Astrocyte (in vitro differentiated cells and primary cell): ENCODE measurements around the gene CD300LD. TPM values are rescaled to one million over a fixed set of nuclear protein-coding genes. Genes with fewer than 3 reads are reported as not detected.

ENCODE experiments used
- DNase-seq: peaks from one replicate; pipeline ENCODE4 v3.0.0-alpha.2; 2010; ENCODE audit warnings: low read depth
- FAIRE-seq: peaks from 2 replicates; lab custom pipeline; 2011; peaks lifted over from hg19 to GRCh38; lab: Jason Lieb, UNC
- H2AFZ ChIP-seq: 2 replicates; pipeline ENCODE4 v1.6.0; 2012; ENCODE audit warnings: low read depth, low read length, inconsistent platforms
- H3K27ac ChIP-seq: 2 replicates; pipeline ENCODE4 v1.5.1; 2011; ENCODE audit warnings: low read depth, low read length, inconsistent platforms
- H3K27me3 ChIP-seq: 2 replicates; pipeline ENCODE4 v1.6.0; 2011; ENCODE audit warnings: low read length, inconsistent platforms; ENCODE audit not compliant: insufficient read depth
- H3K36me3 ChIP-seq: 2 replicates; pipeline ENCODE4 v1.5.1; 2011; ENCODE audit warnings: low read length, inconsistent platforms; ENCODE audit not compliant: insufficient read depth
- H3K4me1 ChIP-seq: 2 replicates; pipeline ENCODE4 v1.5.1; 2011; ENCODE audit warnings: low read length, inconsistent platforms; ENCODE audit not compliant: insufficient read depth
- H3K4me2 ChIP-seq: 2 replicates; pipeline ENCODE4 v1.6.0; 2012; ENCODE audit warnings: low read length, inconsistent platforms
- H3K4me3 ChIP-seq: 2 replicates; pipeline ENCODE4 v1.5.1; 2011; ENCODE audit warnings: low read depth, mild to moderate bottlenecking, low read length, inconsistent platforms; ENCODE audit not compliant: insufficient read depth
- H3K79me2 ChIP-seq: 2 replicates; pipeline ENCODE4 v1.6.0; 2012; ENCODE audit warnings: mild to moderate bottlenecking, low read length, inconsistent platforms; ENCODE audit not compliant: insufficient read depth
- H3K9ac ChIP-seq: 2 replicates; pipeline ENCODE4 v1.6.0; 2012; ENCODE audit warnings: mild to moderate bottlenecking, low read length, inconsistent platforms
- H3K9me3 ChIP-seq: 2 replicates; pipeline ENCODE4 v1.5.1; 2012; ENCODE audit warnings: low read depth, mild to moderate bottlenecking, low read length, inconsistent platforms; ENCODE audit not compliant: insufficient read depth
- H4K20me1 ChIP-seq: 2 replicates; pipeline ENCODE4 v1.6.0; 2012; ENCODE audit warnings: low read length, inconsistent platforms; ENCODE audit not compliant: insufficient read depth
- H3K27ac Mint-ChIP-seq: one replicate; pipeline ENCODE4 v1.8.0; 2021; ENCODE audit warnings: mild to moderate bottlenecking, mixed read lengths; ENCODE audit not compliant: unreplicated experiment
- H3K27me3 Mint-ChIP-seq: one replicate; pipeline ENCODE4 v1.8.0; 2021; ENCODE audit warnings: low read depth, mixed read lengths; ENCODE audit not compliant: unreplicated experiment
- H3K36me3 Mint-ChIP-seq: one replicate; pipeline ENCODE4 v1.8.0; 2021; ENCODE audit warnings: low read depth, mixed read lengths; ENCODE audit not compliant: unreplicated experiment
- H3K4me1 Mint-ChIP-seq: one replicate; pipeline ENCODE4 v1.8.0; 2021; ENCODE audit warnings: low read depth, mixed read lengths; ENCODE audit not compliant: unreplicated experiment
- H3K4me3 Mint-ChIP-seq: one replicate; pipeline ENCODE4 v1.8.0; 2021; ENCODE audit warnings: mild to moderate bottlenecking, moderate library complexity, mixed read lengths; ENCODE audit not compliant: unreplicated experiment
- H3K9me3 Mint-ChIP-seq: one replicate; pipeline ENCODE4 v1.8.0; 2021; ENCODE audit warnings: mild to moderate bottlenecking, mixed read lengths; ENCODE audit not compliant: unreplicated experiment
- EZH2 ChIP-seq: IDR thresholded peaks from 2 replicates; pipeline ENCODE4 v1.6.1; 2012; ENCODE audit warnings: mild to moderate bottlenecking, low read length, inconsistent platforms; ENCODE audit not compliant: insufficient read depth
- total RNA-seq: library from RNA; stranded (reverse); gene quantifications from 2 replicates; pipeline ENCODE4 v1.2.1, GENCODE V29; 2021
- TF ChIP-seq, protein P1 (sequence below): IDR thresholded peaks from 2 replicates; pipeline ENCODE4 v1.5.1; 2011; ENCODE audit warnings: low read depth, mild to moderate bottlenecking, inconsistent platforms, low read length, moderate library complexity; ENCODE audit not compliant: insufficient read depth

CD300LD gene
- total RNA-seq, 1 donor from 2014 or later = not detected

GRCh38 chr17:74543891-74544760, 48.0 kb downstream of the CD300LD start:
- peaks cover 3% of the 10 kb centered on the region for H3K9me3 Mint-ChIP-seq
- H3K4me3 Mint-ChIP-seq = no peak overlapping the region
- Histone ChIP-seq H3K27me3 (no peaks in the 10 kb centered on the region), H3K4me2 (no peak overlapping the region), H3K79me2 (no peaks in the 10 kb centered on the region), H3K36me3 (no peaks in the 10 kb centered on the region), H3K4me3 (no peak overlapping the region), H3K27ac (no peak overlapping the region), H2AFZ (no peak overlapping the region), H4K20me1 (no peaks in the 10 kb centered on the region), H3K9me3 (no peaks in the 10 kb centered on the region), H3K4me1 (no peaks in the 10 kb centered on the region), H3K9ac (no peak overlapping the region)
- TF ChIP-seq, protein P1, sequence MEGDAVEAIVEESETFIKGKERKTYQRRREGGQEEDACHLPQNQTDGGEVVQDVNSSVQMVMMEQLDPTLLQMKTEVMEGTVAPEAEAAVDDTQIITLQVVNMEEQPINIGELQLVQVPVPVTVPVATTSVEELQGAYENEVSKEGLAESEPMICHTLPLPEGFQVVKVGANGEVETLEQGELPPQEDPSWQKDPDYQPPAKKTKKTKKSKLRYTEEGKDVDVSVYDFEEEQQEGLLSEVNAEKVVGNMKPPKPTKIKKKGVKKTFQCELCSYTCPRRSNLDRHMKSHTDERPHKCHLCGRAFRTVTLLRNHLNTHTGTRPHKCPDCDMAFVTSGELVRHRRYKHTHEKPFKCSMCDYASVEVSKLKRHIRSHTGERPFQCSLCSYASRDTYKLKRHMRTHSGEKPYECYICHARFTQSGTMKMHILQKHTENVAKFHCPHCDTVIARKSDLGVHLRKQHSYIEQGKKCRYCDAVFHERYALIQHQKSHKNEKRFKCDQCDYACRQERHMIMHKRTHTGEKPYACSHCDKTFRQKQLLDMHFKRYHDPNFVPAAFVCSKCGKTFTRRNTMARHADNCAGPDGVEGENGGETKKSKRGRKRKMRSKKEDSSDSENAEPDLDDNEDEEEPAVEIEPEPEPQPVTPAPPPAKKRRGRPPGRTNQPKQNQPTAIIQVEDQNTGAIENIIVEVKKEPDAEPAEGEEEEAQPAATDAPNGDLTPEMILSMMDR = no peak
- TF ChIP-seq EZH2 = no peak
- no peak for DNase-seq
- H3K27me3 Mint-ChIP-seq = peaks cover 31% of the 10 kb centered on the region
- H3K36me3 Mint-ChIP-seq = no peaks in the 10 kb centered on the region
- no peak for FAIRE-seq
- H3K4me1 Mint-ChIP-seq = peaks cover 7% of the 10 kb centered on the region
- no peak overlapping the region for H3K27ac Mint-ChIP-seq

DNA sequence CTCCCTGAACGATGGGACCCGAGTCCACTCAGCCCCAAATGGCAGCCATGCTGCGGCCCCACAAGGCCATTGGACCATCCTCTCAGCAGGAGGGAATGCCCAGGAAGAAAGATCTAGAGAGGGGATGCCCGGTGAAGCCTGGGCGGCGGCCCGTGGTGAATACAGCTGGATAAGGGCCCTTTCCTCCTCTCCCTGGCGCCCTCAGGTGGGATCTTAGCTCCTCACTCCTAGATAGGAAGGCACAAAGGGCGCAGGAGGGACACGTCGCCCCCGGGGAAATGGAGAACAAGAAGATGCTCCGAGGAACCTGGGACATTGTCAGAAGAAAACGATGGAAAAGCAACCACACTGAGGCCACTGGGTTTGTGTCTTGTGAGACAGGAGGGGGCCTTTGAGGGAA, 48.7 kb downstream of the CD300LD start:
- Histone ChIP-seq H3K36me3 (no peaks in the 10 kb centered on the region), H3K9me3 (no peaks in the 10 kb centered on the region), H3K79me2 (no peaks in the 10 kb centered on the region), H2AFZ (no peak overlapping the region), H3K4me1 (no peaks in the 10 kb centered on the region), H4K20me1 (no peaks in the 10 kb centered on the region), H3K4me2 (no peak overlapping the region), H3K27ac (no peak overlapping the region), H3K4me3 (no peak overlapping the region), H3K9ac (no peak overlapping the region), H3K27me3 (no peaks in the 10 kb centered on the region)
- H3K9me3 Mint-ChIP-seq = peaks cover 3% of the 10 kb centered on the region
- H3K4me3 Mint-ChIP-seq = no peak overlapping the region
- peaks cover 7% of the 10 kb centered on the region for H3K4me1 Mint-ChIP-seq
- H3K27ac Mint-ChIP-seq = no peak overlapping the region
- no peaks in the 10 kb centered on the region for H3K36me3 Mint-ChIP-seq
- H3K27me3 Mint-ChIP-seq = peaks cover 32% of the 10 kb centered on the region
- TF ChIP-seq EZH2 = no peak
- TF ChIP-seq, protein P1 = no peak
- DNase-seq = no peak
- no peak for FAIRE-seq
